ENCODE results near the gene ZDHHC14.

- TF ChIP-seq POLR2A (IDR thresholded peaks at IDR 0.05; ENCODE audit: low read length) = no peak
- no peak for TF ChIP-seq GATA1 (IDR thresholded peaks at IDR 0.05; ENCODE audit: low read depth, low read length)
Measured at GRCh38 chr6:157339432-157339831, 41.6 kb upstream of the ZDHHC14 start.
